NCI-H128 (cell line): Measurements from ENCODE around the gene CINP.
A peak's percentile ranks its signal among the peaks of the same experiment; 100 is the strongest.
"Not testable (repeated sequence)": the region's sequence is repeated elsewhere in the genome, so short reads cannot be mapped to it uniquely, and the experiment has no call there.

Experiments used
- DNase-seq: peaks from one replicate; lab custom pipeline; 2025; ENCODE audit not compliant: unreplicated experiment; lab: John Stamatoyannopoulos, UW

CINP gene

DNA sequence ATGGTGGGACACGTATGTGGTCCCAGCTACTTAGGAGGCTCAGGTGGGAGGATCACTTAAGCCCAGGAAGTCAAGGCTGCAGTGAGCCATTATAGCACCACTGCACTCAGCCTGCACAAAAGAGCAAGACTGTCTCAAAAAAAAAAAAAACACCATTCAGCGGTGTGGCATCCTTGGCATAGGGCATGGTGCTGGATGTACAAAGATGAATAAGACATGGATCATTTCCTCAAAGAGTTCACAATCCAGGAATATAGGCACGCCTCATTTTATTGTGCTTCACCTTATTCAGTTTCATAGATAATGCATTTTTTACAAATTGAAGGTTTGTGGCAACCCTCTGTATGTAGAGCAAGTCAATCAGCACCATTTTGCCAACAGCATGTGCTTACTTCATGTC, 6.4 kb downstream of the CINP start:
- no peak for DNase-seq

DNA sequence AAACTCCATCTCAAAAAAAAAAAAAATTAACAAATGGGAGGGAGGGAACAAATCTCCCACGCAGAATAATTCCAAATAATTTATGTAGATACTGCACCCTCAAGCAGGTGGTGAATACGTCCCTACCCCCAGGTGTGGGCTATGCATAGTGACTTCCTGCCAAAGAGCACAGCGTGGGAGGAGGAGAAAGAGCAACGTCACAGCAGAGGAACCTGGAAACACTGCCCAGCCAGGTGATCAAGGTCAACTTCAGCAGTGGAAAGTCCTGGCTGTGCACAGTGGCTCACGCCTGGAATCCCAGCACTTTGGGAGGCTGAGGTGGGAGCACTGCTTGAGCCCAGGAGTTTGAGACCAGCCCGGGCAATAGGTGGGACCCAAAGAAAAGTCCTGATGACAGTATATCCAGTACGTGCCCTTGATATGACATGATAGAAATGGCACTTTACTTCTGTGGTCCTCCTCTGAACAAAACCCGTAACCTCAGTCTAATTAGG, 9.5 kb downstream of the CINP start:
- DNase-seq, result no peak

DNA sequence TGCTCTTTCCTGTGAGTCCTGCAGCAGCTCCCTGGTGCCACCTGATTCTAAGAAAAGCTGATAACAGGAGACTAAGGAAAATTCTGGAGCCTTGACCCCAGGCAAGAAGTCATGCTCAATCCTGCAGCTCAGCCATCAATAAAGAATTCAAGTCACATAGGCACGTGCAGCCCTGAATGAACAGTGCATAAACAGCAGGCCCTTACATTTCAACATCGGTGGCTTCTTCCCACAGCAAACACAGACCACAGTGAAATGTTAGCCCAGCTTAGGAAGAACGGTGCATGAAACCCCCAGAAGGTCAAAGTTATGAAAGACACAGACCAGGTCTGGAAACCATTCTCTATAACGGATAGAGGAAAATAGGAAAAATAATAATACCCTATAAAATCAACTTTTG, 10.5 kb downstream of the CINP start:
- DNase-seq, result no peak

DNA sequence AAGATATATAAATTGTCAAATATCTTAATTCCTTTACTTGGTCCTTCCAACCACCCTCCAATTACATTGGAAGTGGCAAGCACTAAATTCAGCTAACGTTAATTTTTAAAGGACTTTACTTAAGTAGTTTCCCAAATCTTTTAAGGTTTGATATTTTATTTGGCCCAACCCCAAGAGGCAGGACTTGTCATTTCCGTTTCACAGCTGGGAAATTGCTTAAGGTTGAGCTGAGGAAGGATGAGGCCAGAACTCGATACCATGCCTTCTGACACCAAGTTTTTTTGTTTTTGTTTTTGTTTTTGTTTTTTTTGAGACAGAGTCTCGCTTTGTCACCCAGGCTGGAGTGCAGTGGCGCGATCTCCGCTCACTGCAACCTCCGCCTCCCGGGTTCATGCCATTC, 11.1 kb downstream of the CINP start:
- DNase-seq, result not testable (repeated sequence)

DNA sequence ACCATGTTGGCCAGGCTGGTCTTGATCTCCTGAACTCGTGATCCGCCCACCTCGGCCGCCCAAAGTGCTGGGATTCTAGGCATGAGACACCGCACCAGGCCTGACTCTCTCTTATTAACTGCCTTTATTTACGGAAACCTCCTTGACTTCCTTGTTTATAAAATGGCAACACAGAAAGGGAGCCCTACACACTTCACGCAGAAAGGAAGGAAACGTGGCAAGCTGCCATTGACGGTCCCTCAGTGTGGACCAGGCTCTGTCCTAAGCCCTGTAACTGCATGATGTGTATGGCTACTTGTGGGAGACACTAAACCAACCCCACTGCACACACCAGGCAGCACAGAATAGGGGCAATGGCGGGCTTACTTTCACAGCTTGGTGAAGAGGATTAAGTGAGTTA, 11.7 kb downstream of the CINP start:
- no peak for DNase-seq

DNA sequence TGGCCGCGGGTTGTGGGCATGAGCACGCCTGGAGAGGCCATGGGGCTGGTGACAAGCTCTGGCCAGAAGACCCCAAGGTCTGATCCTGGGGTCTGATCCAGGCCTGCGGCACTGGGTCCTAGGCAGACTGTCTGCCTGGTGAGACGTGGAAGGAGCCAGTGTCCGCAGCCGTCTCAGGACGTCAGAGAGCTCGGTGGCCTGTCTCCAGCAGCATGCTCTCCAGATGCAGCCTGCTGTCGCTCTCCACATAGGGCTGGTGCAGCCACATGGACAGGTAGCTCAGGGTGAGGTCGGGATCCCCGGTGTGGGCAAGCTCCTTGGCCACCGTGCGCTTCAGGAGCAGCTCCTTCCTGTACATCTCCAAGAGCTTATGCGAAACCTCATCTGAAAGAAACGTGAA, 14.3 kb downstream of the CINP start:
- DNase-seq, result no peak

DNA sequence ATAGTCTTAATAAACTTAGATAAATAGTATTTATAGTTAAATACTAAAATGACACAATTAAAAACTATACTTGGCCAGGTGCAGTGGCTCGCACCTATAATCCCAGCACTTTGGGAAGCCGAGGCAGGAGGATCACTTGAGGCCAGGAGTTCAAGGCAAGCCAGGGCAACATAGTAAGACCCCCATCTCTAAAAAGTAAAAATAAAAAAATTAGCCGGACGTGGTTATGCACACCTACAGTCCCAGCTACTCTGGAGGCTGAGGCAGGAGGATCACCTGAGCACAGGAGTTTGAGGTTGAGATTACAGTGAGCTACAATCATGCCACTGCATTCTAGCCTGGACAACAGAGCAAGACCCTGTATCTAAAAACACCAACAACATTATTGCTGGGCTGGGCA, 16.0 kb downstream of the CINP start:
- DNase-seq, result no peak

DNA sequence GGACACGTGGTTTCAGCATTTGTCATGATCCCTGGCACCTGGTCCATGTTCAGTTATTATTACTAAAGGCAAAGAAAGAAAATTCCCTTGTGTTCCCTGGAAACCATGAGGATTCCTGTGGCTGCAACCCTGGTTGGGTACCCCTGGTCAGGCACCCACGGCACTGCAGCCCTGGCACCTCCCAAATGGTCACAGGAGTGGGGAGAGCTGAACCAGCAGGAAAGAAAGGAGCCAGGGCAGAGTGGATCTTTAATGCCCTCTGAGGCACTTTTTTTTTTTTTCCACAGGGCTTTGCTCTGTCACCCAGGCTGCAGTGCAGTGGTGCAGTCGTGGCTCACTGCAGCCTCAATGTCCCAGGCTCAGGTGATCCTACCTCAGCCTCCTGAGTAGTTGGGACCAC, 17.5 kb downstream of the CINP start:
- no peak for DNase-seq

DNA sequence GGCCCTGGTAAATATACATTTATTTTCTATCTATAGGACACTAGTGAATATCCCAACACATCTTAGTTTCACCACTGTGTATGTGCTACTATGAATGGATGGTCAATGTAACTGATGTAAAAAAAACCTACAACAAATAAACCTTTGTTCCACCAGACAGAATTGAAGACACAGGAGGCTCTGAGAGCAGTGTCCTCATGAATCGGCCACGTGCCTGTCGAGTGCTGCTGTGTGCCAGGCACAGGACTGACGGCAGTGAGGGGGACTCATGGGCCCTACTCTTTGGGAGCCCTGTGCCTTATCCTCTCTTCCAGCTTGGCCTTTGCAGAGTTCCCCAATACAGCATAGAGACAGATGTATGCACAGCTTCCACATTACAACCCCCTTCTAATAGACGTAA, 18.2 kb downstream of the CINP start:
- DNase-seq, result no peak

DNA sequence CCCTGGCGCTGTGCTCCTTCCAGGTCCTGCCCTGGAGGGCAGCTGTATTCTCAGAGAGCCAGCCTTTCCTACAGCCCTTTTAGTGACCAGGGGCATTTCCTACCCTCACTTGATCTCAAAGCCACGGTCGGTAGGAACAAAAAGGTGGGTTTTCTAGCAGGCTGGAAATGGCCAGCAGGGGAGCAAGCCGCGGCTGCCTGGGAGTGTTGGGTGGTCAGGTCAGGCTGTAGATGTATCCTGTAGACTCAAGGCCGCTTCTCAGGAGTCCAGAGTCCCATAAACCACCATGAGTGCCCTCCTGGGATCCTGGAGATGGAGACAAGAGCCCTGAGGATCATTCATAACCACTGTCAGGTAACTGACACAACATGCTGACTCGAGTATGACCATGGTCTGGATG, 18.6 kb downstream of the CINP start:
- DNase-seq, result no peak

DNA sequence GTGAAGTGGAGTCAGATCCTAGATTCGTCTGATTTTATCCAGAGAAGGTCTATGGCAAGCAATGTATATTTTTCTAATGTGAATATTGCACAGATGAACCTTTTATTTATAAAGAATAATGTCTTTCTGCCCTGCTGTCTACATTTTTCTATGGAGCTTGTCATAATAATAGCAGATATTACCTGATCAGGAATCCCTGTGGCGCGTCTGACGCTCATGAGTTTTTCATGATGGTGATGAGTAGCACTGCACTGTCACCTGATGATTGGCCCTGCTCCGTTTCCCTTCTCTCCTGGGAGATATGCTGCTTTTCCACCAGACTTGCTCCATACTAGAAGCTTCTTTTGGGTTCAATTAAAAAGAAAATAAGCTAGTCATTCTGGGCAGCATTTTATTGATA, 20.5 kb downstream of the CINP start:
- no peak for DNase-seq

DNA sequence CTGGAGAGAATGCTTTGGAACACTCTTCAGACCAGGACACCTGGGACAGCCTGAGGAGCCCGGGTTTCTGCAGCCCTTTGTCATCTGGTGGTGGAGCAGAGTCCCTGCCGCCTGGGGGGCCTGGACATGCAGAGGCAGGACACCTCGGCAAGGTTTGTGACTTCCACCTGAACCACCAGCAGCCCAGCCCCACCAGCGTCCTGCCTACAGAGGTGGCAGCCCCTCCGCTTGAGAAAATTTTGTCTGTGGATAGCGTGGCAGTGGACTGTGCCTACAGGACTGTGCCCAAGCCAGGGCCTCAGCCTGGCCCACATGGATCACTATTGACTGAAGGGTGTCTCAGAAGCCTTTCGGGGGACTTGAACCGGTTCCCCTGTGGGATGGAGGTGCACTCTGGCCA, 21.1 kb downstream of the CINP start:
- no peak for DNase-seq

DNA sequence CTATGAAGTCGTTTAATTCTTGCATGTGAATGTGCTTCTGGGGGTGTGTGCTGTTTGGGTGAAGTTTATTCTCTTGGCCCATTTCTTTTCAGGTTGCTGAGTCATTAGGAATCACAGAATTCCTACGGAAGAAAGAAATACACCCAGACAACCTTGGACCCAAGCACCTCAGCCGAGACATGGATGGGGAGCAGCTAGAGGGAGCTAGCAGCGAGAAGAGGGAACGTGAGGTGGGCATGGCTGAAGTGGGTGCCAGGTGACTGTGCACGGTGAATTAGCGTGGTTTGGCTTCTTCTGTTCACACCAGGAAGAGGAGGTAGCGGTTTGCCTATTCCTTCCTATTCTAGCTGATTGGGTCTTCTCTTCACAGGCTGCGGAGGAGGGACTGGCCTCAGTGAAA, 24.0 kb downstream of the CINP start:
- DNase-seq, result no peak

DNA sequence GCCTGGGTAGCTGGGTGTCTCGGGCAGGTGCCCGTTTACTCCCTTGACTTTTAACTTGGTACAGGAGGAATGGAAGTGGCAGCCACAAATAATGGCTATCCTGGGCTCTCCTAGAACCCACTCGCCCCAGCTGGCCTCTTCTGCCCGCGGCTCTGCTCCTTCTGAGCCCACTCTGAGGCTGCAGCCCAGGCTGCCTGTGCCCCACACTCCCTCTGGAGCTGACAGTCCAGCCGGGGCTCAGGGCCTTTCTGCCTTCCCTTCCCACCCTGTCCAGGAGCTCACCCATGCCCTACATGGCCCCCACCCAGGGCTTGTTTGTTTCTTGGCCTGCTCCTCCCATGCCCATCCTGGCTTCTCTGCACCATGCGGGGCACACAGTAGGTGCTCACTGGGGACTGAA, 27.5 kb downstream of the CINP start:
- DNase-seq, result no peak

DNA sequence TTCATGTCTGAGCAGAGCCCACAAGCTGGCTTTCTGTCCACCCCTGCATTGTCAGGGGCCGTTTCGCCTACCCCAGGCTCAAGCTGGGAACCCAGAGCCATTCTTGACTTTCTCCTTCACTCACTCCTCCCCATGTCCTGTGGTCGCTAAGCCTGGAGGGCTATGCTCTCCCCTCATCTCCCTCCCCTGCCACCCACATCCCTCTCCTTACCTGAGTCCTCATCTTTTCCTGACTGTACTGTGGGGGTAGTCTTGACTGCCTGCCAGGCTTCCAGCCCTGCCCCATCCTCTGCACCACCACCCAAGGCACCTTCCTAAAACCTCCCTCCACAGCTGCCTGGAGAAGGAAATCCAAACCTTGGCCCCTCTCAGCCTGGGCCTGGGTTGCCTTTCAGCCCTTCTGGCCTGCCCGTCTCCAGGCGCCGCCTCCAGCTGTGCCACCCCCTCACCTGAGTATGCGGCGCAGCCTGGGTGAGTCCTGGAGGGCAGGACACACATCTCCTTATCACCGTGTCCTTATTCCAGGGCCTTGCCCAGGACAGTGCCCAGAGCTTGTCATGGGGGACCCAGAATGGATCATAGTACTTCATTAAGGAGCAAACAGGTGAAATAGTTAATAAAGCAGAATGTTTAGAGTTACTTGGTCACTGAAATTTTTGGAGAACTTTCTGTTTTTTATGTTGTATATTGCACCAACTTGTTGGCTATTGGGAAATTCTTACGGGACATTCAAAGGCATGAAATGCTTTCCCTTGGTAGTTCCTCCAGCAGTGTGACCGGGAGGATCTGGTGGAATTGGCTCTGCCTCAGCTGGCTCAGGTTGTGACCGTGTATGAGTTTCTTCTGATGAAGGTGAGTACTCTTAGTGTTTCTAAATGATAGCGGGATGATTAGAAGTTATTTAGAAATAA, 28.6 kb downstream of the CINP start:
- DNase-seq, result no peak

DNA sequence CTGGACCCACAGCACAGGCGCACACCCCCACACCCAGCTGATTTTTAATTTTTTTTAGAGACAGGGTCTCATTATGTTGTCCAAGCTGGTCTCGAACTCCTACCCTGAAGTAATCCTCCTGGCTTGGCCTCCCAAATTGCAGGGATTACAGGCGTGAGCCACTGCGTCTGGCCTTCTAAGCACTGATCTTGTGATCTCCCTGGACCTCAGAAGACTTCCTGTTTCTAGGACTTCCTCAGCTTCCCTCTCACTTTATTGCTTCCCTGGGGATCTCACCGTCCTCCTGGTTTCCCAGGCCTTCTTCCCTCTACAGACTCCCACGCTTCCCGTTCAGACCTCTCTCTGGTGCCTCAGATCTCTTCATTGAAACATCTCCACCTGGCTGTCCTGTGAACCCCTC, 29.3 kb downstream of the CINP start:
- DNase-seq, result no peak

DNA sequence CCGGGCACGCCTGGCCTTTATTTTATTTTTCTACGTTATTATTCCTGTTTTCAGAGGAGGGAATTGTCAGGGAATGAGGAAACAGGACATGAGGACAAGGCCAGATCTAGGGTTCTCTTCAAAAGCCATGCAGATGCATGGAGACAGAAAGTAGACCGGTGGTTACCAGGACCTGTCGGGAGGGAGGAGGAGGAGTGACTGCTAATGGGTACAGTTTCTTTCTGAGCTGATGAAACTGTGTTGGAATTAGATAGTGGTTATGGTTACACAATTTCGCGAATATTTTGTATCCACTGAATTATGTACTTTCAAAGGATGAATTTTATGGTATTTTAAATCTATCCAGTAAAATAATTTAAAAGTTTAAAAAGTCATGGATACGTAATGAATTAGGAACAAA, 31.9 kb downstream of the CINP start:
- DNase-seq, result no peak

DNA sequence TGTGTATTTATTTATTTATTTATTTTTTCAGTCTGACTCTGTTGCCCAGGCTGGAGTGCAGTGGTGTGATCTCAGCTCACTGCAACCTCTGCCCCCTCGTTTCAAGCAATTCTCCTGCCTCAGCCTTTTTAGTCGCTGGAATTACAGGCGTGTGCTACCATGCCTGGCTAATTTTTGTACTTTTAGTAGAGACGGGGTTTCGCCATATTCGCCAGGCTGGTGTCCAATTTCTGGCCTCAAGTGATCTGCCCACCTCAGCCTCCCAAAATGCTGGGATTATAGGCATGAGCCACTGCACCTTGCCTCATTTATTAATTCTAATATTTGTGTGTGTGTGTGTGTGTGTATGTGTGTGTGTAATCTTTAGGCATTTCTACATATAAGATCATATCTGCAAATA, 33.3 kb downstream of the CINP start:
- not testable (repeated sequence) for DNase-seq

DNA sequence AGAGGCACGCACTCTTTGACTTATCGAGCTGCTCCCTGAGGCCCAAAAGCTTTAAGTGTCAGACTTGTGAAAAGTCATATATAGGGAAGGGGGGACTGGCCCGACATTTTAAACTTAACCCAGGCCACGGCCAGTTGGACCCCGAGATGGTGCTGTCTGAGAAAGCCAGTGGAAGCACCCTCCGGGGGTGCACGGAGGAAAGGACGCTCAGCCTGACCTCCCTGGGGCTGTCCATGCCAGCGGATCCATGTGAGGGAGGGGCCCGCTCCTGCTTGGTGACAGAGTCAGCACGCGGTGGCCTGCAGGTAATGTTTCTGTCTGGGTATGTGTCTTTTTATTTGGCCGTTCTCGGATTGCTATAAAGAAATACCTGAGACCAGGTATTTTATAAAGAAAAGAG, 36.1 kb downstream of the CINP start:
- no peak for DNase-seq

DNA sequence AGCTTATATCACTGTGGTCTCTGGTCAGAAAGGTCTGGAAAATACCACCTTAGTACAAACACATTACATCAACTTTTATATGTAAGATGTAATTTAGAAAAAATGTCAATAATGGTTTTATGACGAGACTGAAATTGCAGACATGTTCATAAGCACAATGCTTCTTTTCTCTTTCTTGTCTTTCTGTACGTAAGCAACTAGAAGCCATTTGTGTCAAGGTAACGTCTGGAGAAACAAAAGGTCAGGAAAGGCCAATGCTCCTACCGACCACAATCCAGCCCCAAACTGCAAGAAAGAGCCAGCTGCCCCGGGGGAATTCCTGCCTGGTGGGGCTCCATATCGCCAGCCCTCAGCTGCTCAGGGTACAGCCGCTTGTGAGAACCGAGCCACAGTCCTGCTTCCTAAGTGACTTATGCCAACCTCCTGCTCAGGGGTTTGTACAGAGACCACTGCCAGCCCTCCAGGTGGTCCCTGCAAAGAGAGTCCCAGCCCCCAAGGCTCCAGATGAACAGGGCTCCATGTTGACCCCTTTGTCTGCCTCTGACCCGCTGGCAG, 36.8 kb downstream of the CINP start:
- DNase-seq, result no peak

DNA sequence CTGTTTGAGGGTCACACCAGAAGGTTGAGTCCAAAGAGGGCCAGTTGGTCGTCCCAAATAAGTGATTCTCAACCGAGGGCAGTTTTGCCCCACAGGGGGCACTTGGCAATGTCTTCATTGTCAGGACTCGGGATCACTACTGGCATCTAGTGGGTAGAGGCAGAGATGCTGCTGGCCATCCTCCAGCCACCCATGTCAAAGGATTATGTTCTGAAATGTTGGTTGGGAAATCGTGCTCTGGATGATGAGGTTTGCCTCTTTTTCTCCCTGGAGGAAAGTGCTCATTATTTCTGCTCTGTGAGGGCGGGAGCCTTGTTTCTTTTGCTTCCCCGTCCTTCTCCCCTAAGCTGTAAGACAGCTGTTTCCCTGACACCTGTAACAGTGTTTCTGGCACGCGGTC, 39.6 kb downstream of the CINP start:
- peak; percentile 7 for DNase-seq
